ENCODE data around the gene CPN1.
"Not testable (repeated sequence)": the region's sequence is repeated elsewhere in the genome, so short reads cannot be mapped to it uniquely, and the experiment has no call there.

Gene CPN1

GRCh38 chr10:100081075-100082001 lies at the start of gene CPN1:
Gene CPN1, minus strand, starts transcription at chr10:100081869. Its CDS starts 244 bp downstream, at chr10:100081625.
- Mint-ChIP-seq H3K36me3 (ENCODE audit: insufficient read depth) (no peaks in the 10 kb centered on the region), H3K27ac (ENCODE audit: low read depth) (no peak within 1 kb of the TSS), H3K4me3 (no peak within 1 kb of the TSS), H3K9me3 (no peaks in the 10 kb centered on the region), H3K4me1 (no peaks in the 10 kb centered on the region), H3K27me3 (peaks cover 46% of the 10 kb centered on the region)
- ATAC-seq (replicated peaks; ENCODE audit: extremely low read depth, poor library complexity, severe bottlenecking) (no peak), DNase-seq (ENCODE audit: low spot score in 2 of 2) (no peak)

GRCh38 chr10:100130831-100131230 lies 49.2 kb upstream of the CPN1 start:
- Mint-ChIP-seq H3K9me3 (no peaks in the 10 kb centered on the region), H3K27ac (ENCODE audit: low read depth) (no peak overlapping the region), H3K4me1 (no peaks in the 10 kb centered on the region), H3K36me3 (ENCODE audit: insufficient read depth) (no peaks in the 10 kb centered on the region), H3K4me3 (no peak overlapping the region), H3K27me3 (peaks cover 57% of the 10 kb centered on the region)
- ATAC-seq (replicated peaks; ENCODE audit: extremely low read depth, poor library complexity, severe bottlenecking) (no peak), DNase-seq (ENCODE audit: low spot score in 2 of 2) (no peak)

GRCh38 chr10:100129424-100129823 lies 47.8 kb upstream of the CPN1 start:
- ATAC-seq (replicated peaks; ENCODE audit: extremely low read depth, poor library complexity, severe bottlenecking) (no peak), DNase-seq (ENCODE audit: low spot score in 2 of 2) (no peak)
- H3K27ac Mint-ChIP-seq (ENCODE audit: low read depth) = no peak overlapping the region
- no peaks in the 10 kb centered on the region for H3K9me3 Mint-ChIP-seq
- peaks cover 1% of the 10 kb centered on the region for H3K36me3 Mint-ChIP-seq (ENCODE audit: insufficient read depth)
- no peak overlapping the region for H3K4me3 Mint-ChIP-seq
- H3K27me3 Mint-ChIP-seq = peaks cover 50% of the 10 kb centered on the region
- H3K4me1 Mint-ChIP-seq = no peaks in the 10 kb centered on the region

- ATAC-seq (replicated peaks; ENCODE audit: extremely low read depth, poor library complexity, severe bottlenecking) (no peak), DNase-seq (ENCODE audit: low spot score in 2 of 2) (no peak)
- Mint-ChIP-seq H3K4me3 (no peak overlapping the region), H3K36me3 (ENCODE audit: insufficient read depth) (peaks cover 1% of the 10 kb centered on the region), H3K4me1 (no peaks in the 10 kb centered on the region), H3K27ac (ENCODE audit: low read depth) (no peak overlapping the region), H3K9me3 (no peaks in the 10 kb centered on the region), H3K27me3 (peaks cover 50% of the 10 kb centered on the region)
These were observed 47.3 kb upstream of the CPN1 start for GRCh38 chr10:100128951-100129350.

- H3K36me3 Mint-ChIP-seq (ENCODE audit: insufficient read depth); H3K4me3 Mint-ChIP-seq; H3K4me1 Mint-ChIP-seq; DNase-seq (ENCODE audit: low spot score in 2 of 2); ATAC-seq (replicated peaks; ENCODE audit: extremely low read depth, poor library complexity, severe bottlenecking); H3K27ac Mint-ChIP-seq (ENCODE audit: low read depth); H3K9me3 Mint-ChIP-seq: not testable (repeated sequence)
- H3K27me3 Mint-ChIP-seq = peaks cover 47% of the 10 kb centered on the region
These were observed 43.7 kb upstream of the CPN1 start for GRCh38 chr10:100125335-100125734.

- Mint-ChIP-seq H3K36me3 (ENCODE audit: insufficient read depth) (peaks cover 1% of the 10 kb centered on the region), H3K4me3 (no peak overlapping the region), H3K27me3 (peaks cover 45% of the 10 kb centered on the region), H3K4me1 (peaks cover 7% of the 10 kb centered on the region), H3K9me3 (peaks cover 1% of the 10 kb centered on the region), H3K27ac (ENCODE audit: low read depth) (no peak overlapping the region)
- ATAC-seq (replicated peaks; ENCODE audit: extremely low read depth, poor library complexity, severe bottlenecking) = no peak
- DNase-seq (ENCODE audit: low spot score in 2 of 2) = no peak
These were observed 42.4 kb upstream of the CPN1 start for GRCh38 chr10:100124097-100124496.

- Mint-ChIP-seq H3K36me3 (ENCODE audit: insufficient read depth) (peaks cover 1% of the 10 kb centered on the region), H3K27ac (ENCODE audit: low read depth) (no peak overlapping the region), H3K9me3 (peaks cover 5% of the 10 kb centered on the region), H3K4me1 (peaks cover 7% of the 10 kb centered on the region), H3K27me3 (peaks cover 45% of the 10 kb centered on the region), H3K4me3 (no peak overlapping the region)
- no peak for ATAC-seq (replicated peaks; ENCODE audit: extremely low read depth, poor library complexity, severe bottlenecking)
- no peak for DNase-seq (ENCODE audit: low spot score in 2 of 2)
These were observed 41.1 kb upstream of the CPN1 start for GRCh38 chr10:100122780-100123179.

- Mint-ChIP-seq H3K27ac (ENCODE audit: low read depth) (no peak overlapping the region), H3K4me1 (peaks cover 7% of the 10 kb centered on the region), H3K27me3 (peaks cover 54% of the 10 kb centered on the region), H3K36me3 (ENCODE audit: insufficient read depth) (peaks cover 1% of the 10 kb centered on the region), H3K9me3 (peaks cover 5% of the 10 kb centered on the region), H3K4me3 (no peak overlapping the region)
- DNase-seq (ENCODE audit: low spot score in 2 of 2) (no peak), ATAC-seq (replicated peaks; ENCODE audit: extremely low read depth, poor library complexity, severe bottlenecking) (no peak)
These were observed 38.9 kb upstream of the CPN1 start for GRCh38 chr10:100120550-100120949.

GRCh38 chr10:100119726-100120125 lies 38.1 kb upstream of the CPN1 start:
- Mint-ChIP-seq H3K27me3 (peaks cover 60% of the 10 kb centered on the region), H3K4me3 (no peak overlapping the region), H3K9me3 (peaks cover 5% of the 10 kb centered on the region), H3K36me3 (ENCODE audit: insufficient read depth) (peaks cover 1% of the 10 kb centered on the region), H3K4me1 (peaks cover 7% of the 10 kb centered on the region), H3K27ac (ENCODE audit: low read depth) (no peak overlapping the region)
- no peak for DNase-seq (ENCODE audit: low spot score in 2 of 2)
- ATAC-seq (replicated peaks; ENCODE audit: extremely low read depth, poor library complexity, severe bottlenecking) = no peak

- no peak for ATAC-seq (replicated peaks; ENCODE audit: extremely low read depth, poor library complexity, severe bottlenecking)
- H3K36me3 Mint-ChIP-seq (ENCODE audit: insufficient read depth) = no peaks in the 10 kb centered on the region
- H3K4me3 Mint-ChIP-seq = no peak overlapping the region
These were observed 33.5 kb upstream of the CPN1 start for GRCh38 chr10:100114976-100115770.

GRCh38 chr10:100114460-100114859 lies 32.8 kb upstream of the CPN1 start:
- Mint-ChIP-seq H3K4me1 (no peaks in the 10 kb centered on the region), H3K4me3 (no peak overlapping the region), H3K27me3 (peaks cover 57% of the 10 kb centered on the region), H3K36me3 (ENCODE audit: insufficient read depth) (no peaks in the 10 kb centered on the region), H3K9me3 (peaks cover 5% of the 10 kb centered on the region), H3K27ac (ENCODE audit: low read depth) (no peak overlapping the region)
- ATAC-seq (replicated peaks; ENCODE audit: extremely low read depth, poor library complexity, severe bottlenecking) (no peak), DNase-seq (ENCODE audit: low spot score in 2 of 2) (no peak)

More at GRCh38 chr10:100114976-100115770, 33.5 kb upstream of the CPN1 start:
- Mint-ChIP-seq H3K27ac (ENCODE audit: low read depth) (no peak overlapping the region), H3K4me1 (no peaks in the 10 kb centered on the region), H3K9me3 (peaks cover 5% of the 10 kb centered on the region), H3K27me3 (peaks cover 62% of the 10 kb centered on the region)
- DNase-seq (ENCODE audit: low spot score in 2 of 2) = no peak

GRCh38 chr10:100109670-100110069 lies 28.0 kb upstream of the CPN1 start:
- H3K4me1 Mint-ChIP-seq = no peaks in the 10 kb centered on the region
- H3K36me3 Mint-ChIP-seq (ENCODE audit: insufficient read depth) = no peaks in the 10 kb centered on the region
- DNase-seq (ENCODE audit: low spot score in 2 of 2) = no peak
- H3K27ac Mint-ChIP-seq (ENCODE audit: low read depth) = no peak overlapping the region
- H3K9me3 Mint-ChIP-seq = no peaks in the 10 kb centered on the region
- ATAC-seq (replicated peaks; ENCODE audit: extremely low read depth, poor library complexity, severe bottlenecking) = no peak
- peaks cover 25% of the 10 kb centered on the region for H3K27me3 Mint-ChIP-seq
- H3K4me3 Mint-ChIP-seq = no peak overlapping the region

All from central memory CD8-positive, alpha-beta T cell (primary cell).